Measurements from ENCODE around the gene BDKRB2.

DNA sequence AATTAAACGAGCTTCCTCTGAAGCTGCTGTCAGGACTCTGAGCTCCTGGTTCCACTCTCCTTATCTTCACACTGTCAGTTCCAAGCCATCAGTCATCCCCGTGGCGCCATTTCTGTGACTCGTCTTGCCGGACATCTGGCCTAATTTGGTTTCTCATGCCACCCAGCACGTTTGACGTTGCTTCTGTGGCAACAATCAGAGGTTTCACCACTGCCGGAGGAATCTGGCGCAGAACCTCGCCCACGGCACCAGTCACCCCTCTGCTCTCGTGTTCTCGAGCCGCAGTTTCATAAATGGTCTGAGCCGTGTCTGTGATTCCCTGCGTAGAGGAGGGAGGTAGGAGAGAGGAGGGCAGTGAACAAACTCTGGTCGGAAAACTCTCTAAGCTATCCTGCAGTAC is 81.0 kb downstream of the BDKRB2 start:
- TF ChIP-seq TAF1 (IDR thresholded peaks at IDR 0.05; ENCODE audit: borderline replicate concordance, insufficient read depth, low read length): no peak
- no peak for TF ChIP-seq REST (IDR thresholded peaks at IDR 0.05; ENCODE audit: insufficient read depth in 1 of 2, low read depth in 2 of 2, low read length in 2 of 2)
- TF ChIP-seq POLR2AphosphoS5 (IDR thresholded peaks at IDR 0.05; ENCODE audit: low read depth, low read length): no peak

All from PFSK-1 (cell line).